ENCODE results near the gene CLCN7.

The CLCN7 gene

GRCh38 chr16:1446296-1447080 is 28.3 kb downstream of the CLCN7 start:
- TF ChIP-seq CTCF (conservative IDR thresholded peaks at IDR 0.05; ENCODE audit: low read length), result no peak
- H3K4me3 ChIP-seq (ENCODE audit: low read length), result no peak overlapping the region
- no peak for DNase-seq (ENCODE audit: low read depth)

- DNase-seq (ENCODE audit: low read depth), result no peak
- no peak overlapping the region for H3K4me3 ChIP-seq (ENCODE audit: low read length)
Measured at GRCh38 chr16:1445518-1446203, 29.2 kb downstream of the CLCN7 start.

GRCh38 chr16:1444730-1445517 is 29.9 kb downstream of the CLCN7 start:
- DNase-seq (ENCODE audit: low read depth), result no peak
- H3K4me3 ChIP-seq (ENCODE audit: low read length), result no peak overlapping the region
- TF ChIP-seq CTCF (conservative IDR thresholded peaks at IDR 0.05; ENCODE audit: low read length), result no peak

More at GRCh38 chr16:1445518-1446203, 29.2 kb downstream of the CLCN7 start:
- no peak for TF ChIP-seq CTCF (conservative IDR thresholded peaks at IDR 0.05; ENCODE audit: low read length)

GRCh38 chr16:1443980-1444729 is 30.7 kb downstream of the CLCN7 start, which contains the start of gene CCDC154:
Gene CCDC154, minus strand, starts transcription at chr16:1444556. Its CDS starts 234 bp downstream, at chr16:1444322.
- H3K4me3 ChIP-seq (ENCODE audit: low read length), result no peak within 1 kb of the TSS
- TF ChIP-seq CTCF (conservative IDR thresholded peaks at IDR 0.05; ENCODE audit: low read length), result no peak
- no peak for DNase-seq (ENCODE audit: low read depth)

- no peak overlapping the region for H3K4me3 ChIP-seq (ENCODE audit: low read length)
- DNase-seq (ENCODE audit: low read depth), result no peak
- TF ChIP-seq CTCF (conservative IDR thresholded peaks at IDR 0.05; ENCODE audit: low read length), result no peak
Measured at GRCh38 chr16:1443403-1443973, 31.3 kb downstream of the CLCN7 start.

- no peak for DNase-seq (ENCODE audit: low read depth)
- TF ChIP-seq CTCF (conservative IDR thresholded peaks at IDR 0.05; ENCODE audit: low read length), result no peak
- no peak overlapping the region for H3K4me3 ChIP-seq (ENCODE audit: low read length)
Measured at GRCh38 chr16:1442697-1443096, 32.1 kb downstream of the CLCN7 start.

Data from AG10803 (cell line).